ENCODE results near the gene CLEC9A. TPM values are rescaled to one million over a fixed set of nuclear protein-coding genes. Genes with fewer than 3 reads are reported as not detected.

The CLEC9A gene
- total RNA-seq, 4 donors from 2014 or later = not detected

- no peaks in the 10 kb centered on the region for H3K9me3 ChIP-seq
- peaks cover 3 to 5% of the 10 kb centered on the region in 2 donors for H3K4me1 ChIP-seq
- intact Hi-C loops (cut with DNase I) = no loop called here
- DNase-seq = no peak
- no peaks in the 10 kb centered on the region for H3K27me3 ChIP-seq
- H3K4me3 ChIP-seq (replicated peaks in 1 of 3) = no peak overlapping the region
- 83 to 100% methylated on average over 1 of the region's 1 CpG for WGBS, 2 donors
- no peaks in the 10 kb centered on the region for H3K36me3 ChIP-seq
- no peak for TF ChIP-seq CTCF (IDR thresholded peaks at IDR 0.05)
- no peak overlapping the region for H3K27ac ChIP-seq
These were observed 71.3 kb downstream of the CLEC9A start for GRCh38 chr12:10101648-10102220.

GRCh38 chr12:10102322-10102721, 71.8 kb downstream of the CLEC9A start:
- no peaks in the 10 kb centered on the region for H3K36me3 ChIP-seq
- DNase-seq = no peak
- WGBS, 2 donors = 44 to 63% methylated on average over 1 to 2 of the region's 2 CpGs
- no peak overlapping the region for H3K4me3 ChIP-seq (replicated peaks in 1 of 3)
- peaks cover 3 to 5% of the 10 kb centered on the region in 2 donors for H3K4me1 ChIP-seq
- no peaks in the 10 kb centered on the region for H3K27me3 ChIP-seq
- no peaks in the 10 kb centered on the region for H3K9me3 ChIP-seq
- no peak overlapping the region for H3K27ac ChIP-seq
- intact Hi-C loops (cut with DNase I) = no loop called here
- TF ChIP-seq CTCF (IDR thresholded peaks at IDR 0.05) = no peak
- TF ChIP-seq POLR2A (IDR thresholded peaks at IDR 0.05) = no peak

- WGBS, 2 donors = 88 to 91% methylated on average over 2 of the region's 2 CpGs
- no peak for DNase-seq
- H3K36me3 ChIP-seq = no peaks in the 10 kb centered on the region
- no peak for TF ChIP-seq CTCF (IDR thresholded peaks at IDR 0.05)
- no peak for TF ChIP-seq POLR2A (IDR thresholded peaks at IDR 0.05)
- H3K27ac ChIP-seq = no peak overlapping the region
- no peaks in the 10 kb centered on the region for H3K4me1 ChIP-seq
- no peaks in the 10 kb centered on the region for H3K27me3 ChIP-seq
- H3K4me3 ChIP-seq (replicated peaks in 1 of 3) = no peak overlapping the region
- no peaks in the 10 kb centered on the region for H3K9me3 ChIP-seq
- intact Hi-C loops (cut with DNase I) = no loop called here
These were observed 79.9 kb downstream of the CLEC9A start for GRCh38 chr12:10110256-10110844.

GRCh38 chr12:10111451-10111850, 81.0 kb downstream of the CLEC9A start:
- Histone ChIP-seq H3K27ac (no peak overlapping the region), H3K9me3 (no peaks in the 10 kb centered on the region), H3K4me3 (replicated peaks in 1 of 3) (no peak overlapping the region), H3K36me3 (no peaks in the 10 kb centered on the region), H3K4me1 (no peaks in the 10 kb centered on the region), H3K27me3 (no peaks in the 10 kb centered on the region)
- WGBS, 2 donors = 89 to 90% methylated on average over 38 of the region's 38 CpGs
- DNase-seq = no peak
- TF ChIP-seq CTCF (IDR thresholded peaks at IDR 0.05) (no peak), POLR2A (IDR thresholded peaks at IDR 0.05) (no peak)
- intact Hi-C loops (cut with DNase I) = no loop called here

GRCh38 chr12:10113075-10113474, 82.6 kb downstream of the CLEC9A start:
- intact Hi-C loops (cut with DNase I) = no loop called here
- H3K9me3 ChIP-seq = no peaks in the 10 kb centered on the region
- H3K36me3 ChIP-seq = no peaks in the 10 kb centered on the region
- WGBS, 2 donors = 96% methylated on average over 1 of the region's 1 CpG
- DNase-seq = no peak
- H3K27ac ChIP-seq = no peak overlapping the region
- no peak for TF ChIP-seq CTCF (IDR thresholded peaks at IDR 0.05)
- TF ChIP-seq POLR2A (IDR thresholded peaks at IDR 0.05) = no peak
- no peak overlapping the region for H3K4me3 ChIP-seq (replicated peaks in 1 of 3)
- H3K4me1 ChIP-seq = no peaks in the 10 kb centered on the region
- H3K27me3 ChIP-seq = no peaks in the 10 kb centered on the region

Data from thyroid gland (tissue), 4 donors.